HG02973 (cell line): Measurements from ENCODE around the gene MAP3K13.

Source experiments
- ATAC-seq: cut with Tn5 transposase; IDR thresholded peaks from one replicate; pipeline ENCODE4 v1.9.1; 2021; ENCODE audit warnings: moderate library complexity; ENCODE audit not compliant: unreplicated experiment

MAP3K13 gene

DNA sequence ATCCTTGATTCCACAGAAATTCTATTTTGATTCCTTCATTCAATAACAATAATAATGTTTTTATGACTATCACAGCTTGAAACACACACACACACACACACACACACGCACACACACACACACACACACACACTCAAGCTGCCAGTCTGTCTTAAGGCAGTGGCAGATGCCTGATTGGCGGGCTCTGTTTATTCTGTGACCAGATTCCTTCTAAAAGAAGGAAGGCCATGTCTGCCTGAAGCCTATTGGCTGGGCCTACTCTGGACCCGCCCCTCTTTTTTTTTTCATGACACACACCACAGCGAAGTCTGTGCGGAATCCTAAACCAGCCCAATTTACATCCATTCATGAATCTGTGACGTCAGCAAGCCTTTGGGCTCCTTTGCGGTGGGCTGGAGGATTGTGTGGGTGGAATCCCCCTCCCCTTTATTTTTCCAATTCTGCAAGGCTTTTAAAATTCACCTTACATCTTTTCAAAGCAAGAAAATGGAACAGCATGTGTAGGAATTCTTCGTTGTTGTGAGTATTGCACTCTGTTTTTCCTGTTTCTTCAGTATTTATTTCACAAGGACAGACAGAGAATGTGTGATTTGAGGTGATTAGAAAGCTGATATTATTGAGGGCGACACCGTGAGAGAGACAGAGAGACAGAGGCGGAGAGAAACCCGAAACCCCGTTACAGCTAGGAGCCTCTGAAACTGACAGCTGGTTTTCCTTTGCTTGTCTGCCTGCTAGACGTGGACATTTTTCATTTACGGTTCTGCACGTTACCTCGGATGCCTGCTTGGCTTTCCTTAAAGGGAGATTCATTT lies at the start of gene MAP3K13:
MAP3K13 (plus strand) TSS at position 287 of the 812 bp plus-strand sequence. CDS start 65,446 bp downstream, outside the sequence.
- peak; percentile 97 for ATAC-seq

GRCh38 chr3:185313693-185314246 lies 49.2 kb upstream of the MAP3K13 start:
- no peak for ATAC-seq

GRCh38 chr3:185316740-185317412 lies 46.1 kb upstream of the MAP3K13 start:
- no peak for ATAC-seq

GRCh38 chr3:185317674-185318073 lies 45.3 kb upstream of the MAP3K13 start:
- ATAC-seq, result no peak

DNA sequence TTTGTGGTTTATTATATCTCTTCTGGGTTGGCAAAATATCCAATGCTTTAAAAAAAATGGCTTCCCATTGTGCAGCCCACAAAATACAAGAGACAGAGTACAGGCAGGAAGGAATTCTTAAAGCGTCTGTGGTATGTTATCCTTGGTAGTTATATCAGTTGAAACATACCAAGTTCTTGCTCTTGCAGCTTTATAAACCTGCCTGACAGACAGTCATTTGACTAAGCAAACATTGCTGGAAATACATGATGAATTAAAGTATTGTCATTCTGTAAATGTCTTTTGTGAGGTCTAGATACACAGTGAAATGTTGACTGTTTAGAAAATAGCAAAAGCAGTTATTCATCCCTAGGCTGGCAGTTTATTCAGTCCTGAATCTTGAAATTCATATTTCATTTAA lies 44.8 kb upstream of the MAP3K13 start:
- ATAC-seq, result no peak

DNA sequence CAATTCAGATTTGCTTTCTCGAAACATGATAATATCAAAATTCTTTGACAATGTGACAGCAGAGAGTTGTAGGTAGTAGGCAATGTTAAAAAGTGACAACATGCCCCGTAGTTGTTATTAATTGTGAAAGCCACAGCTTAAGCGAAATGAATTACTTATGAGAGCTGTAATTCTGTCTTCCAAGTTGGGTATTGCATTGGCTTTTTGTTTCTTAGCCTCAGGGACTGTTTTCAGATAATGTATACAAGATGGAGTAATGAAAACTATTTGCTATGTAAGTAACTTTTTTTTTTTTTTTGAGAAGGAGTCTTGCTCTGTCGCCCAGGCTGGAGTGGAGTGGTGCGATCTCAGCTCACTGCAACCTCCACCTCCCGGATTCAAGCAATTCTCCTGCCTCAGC lies 43.1 kb upstream of the MAP3K13 start:
- no peak for ATAC-seq

GRCh38 chr3:185320949-185321348 lies 42.0 kb upstream of the MAP3K13 start:
- no peak for ATAC-seq

DNA sequence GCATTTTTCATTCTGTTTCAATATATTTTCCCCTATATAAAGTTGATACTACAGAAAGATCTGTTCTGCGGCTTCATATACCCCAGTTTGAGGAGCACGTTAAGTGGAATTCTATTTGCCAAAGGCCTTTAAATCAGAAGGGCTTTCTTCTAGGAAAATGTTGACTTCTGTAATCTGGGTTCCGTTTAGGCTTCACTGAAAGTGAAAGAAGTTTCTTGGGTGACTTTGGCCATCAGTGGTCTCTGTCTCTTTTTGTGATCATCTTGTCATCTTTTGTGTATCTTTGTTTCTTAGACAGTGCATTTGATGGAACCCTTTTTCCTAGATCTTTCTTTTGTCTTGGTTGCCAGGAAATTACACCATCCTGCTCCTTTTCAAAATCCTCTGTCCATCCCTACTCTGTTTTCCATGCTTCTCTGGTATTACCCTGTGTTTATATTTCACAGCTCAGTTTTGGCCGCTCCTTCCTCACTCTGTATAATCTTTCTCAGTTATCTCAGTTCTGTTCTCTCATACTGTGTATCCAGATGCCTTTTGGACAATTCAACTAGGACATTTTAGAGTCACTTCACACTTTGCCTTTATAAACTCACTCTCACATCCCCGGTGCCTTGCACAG lies 40.7 kb upstream of the MAP3K13 start:
- ATAC-seq, result no peak

DNA sequence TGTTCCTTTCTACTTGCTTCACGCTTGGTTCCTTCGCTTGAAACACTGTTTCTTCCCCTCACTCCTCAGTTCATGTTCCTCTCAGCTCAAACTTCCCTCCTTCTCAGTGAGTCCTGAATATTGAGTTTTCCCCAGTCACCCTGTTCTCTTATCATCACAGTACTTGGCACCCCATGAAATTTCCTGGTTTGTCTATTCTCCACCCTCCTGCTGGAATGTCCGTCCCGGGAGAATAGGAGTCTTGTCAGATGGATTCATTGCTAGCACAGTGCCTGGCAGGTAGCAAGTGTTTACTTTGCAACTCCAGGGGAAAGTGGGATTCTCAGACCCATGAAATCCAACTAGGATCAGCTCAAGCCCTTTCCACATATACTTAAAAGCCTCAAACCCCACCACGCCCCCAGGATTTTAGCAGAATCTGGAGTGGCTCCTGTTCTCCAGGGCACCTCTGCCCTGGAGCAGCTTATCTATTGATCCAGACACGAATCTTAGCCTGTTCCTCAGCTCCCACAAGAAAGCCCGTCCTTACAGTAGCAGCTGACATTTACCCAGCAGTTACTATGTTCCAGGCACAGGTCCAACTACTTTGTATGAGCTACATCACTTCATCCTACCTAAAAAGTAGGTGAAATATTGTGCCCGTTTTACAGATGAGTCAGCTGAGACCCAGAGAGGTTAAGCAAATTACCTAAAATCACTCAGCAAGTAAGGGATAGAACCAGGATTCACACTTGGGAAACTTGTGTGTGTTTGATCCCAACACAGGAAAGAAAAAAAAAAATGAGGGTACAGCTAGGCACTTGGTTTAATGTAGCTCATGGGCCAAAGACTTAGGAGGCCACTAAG lies 36.8 kb upstream of the MAP3K13 start:
- ATAC-seq, result no peak

- ATAC-seq, result no peak
Measured at GRCh38 chr3:185327062-185327461, 35.9 kb upstream of the MAP3K13 start.

GRCh38 chr3:185328324-185329004 lies 34.5 kb upstream of the MAP3K13 start:
- no peak for ATAC-seq

DNA sequence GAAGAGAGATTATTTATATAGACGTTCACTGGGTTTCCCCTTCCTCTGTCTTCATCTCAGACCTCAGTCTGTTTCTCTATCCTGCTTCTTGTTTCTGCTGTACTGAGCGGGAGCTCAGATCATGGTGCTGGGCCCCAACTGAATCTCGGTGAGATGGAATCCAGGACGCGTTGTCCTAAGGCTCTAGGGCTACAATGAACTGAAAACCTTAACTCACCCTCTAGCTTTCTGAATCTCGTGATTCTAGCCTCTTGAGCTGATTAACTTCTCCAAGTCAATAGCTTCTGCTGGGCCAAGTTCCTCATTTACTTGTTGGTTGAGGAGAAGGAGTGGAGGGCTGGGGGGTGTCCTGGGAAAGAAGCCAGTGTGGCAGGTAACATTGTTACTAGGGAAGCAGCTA lies 32.7 kb upstream of the MAP3K13 start:
- ATAC-seq, result no peak

DNA sequence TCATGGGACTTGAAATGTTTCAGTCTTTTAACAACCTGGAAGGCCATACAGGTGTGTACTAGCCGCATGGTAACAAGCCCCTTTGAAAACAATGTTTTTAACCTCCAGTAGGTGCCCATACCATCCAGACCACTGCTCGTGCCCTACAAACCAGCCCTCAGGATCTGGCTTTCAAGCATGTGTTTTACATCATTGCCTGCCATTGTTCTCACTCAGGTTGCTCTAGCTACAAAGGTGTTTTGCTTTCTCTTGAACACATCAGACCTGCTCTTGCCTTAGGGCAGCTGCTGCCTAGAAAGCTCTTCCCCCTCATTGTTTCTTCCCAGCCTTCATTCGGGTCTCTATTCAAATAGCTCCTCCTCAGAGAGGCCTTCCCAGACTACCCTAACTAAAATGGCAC lies 32.3 kb upstream of the MAP3K13 start:
- no peak for ATAC-seq

- peak; percentile 99 for ATAC-seq
Measured at GRCh38 chr3:185332026-185332735, 30.8 kb upstream of the MAP3K13 start.

DNA sequence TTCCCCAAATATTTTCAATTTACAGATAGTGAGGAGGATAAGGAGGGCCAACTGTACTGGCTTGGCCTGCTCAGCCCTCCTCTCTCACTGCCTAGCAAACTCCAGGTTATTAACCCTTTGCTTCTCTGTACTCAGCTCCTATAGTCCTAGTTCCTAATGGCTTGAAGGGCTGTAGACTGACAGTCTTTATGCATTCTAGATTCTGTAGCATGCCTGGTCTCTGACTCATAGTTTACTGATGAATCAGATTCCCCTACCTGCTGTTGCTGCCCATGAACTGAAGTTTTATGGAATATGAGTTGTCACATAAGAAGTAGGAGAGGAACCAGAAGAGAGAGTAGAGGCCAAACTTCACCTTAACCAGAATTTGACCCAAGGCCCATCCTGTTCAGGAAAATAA lies 27.1 kb upstream of the MAP3K13 start:
- ATAC-seq, result no peak

DNA sequence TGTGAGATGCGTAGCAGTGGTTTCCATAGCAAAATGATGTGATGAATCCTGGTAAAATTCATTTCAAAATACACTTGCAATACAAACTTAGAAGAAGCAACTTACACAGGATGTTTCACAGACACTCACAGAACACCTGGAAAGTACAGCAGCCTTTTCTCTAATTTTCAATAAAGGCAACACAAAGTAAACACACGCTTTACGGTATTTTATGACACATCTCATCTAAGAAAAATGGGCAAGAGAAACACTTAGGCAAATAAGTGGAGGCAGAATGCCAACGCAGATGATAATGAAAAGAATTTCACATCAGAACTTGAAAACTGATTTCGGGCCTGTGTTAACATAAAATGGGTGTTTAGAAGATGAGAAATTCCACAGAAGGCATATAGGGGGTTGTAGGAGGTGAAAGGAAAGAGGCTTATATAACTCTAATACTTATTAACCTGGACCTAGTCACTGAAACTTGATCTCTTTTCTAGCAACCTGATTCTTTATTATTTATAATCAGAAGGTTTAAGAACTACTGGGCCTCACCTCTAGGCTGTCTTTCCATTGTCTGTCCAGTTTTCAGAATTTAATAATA lies 25.6 kb upstream of the MAP3K13 start:
- no peak for ATAC-seq

DNA sequence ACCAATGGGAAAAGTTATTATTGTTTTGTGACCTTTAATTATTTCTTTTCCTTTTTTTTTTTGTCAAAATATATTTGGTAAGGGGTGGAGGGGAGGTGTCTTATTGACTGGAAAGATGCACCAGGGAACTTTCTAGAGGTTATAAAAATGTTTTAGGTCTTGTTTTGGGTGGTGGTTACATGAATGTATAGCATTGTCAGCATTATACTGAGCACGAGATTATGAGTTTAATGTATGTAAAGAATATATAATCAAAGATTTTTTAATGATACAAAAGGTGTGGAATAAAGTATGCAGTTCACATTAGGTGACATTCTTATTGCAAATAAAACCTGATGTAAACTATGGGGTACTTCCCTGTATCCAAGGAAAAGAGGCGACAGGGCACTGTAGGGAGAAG lies 23.0 kb upstream of the MAP3K13 start:
- ATAC-seq, result no peak

GRCh38 chr3:185340751-185341150 lies 22.2 kb upstream of the MAP3K13 start:
- no peak for ATAC-seq
